ENCODE results near the gene IFT74. TPM values are rescaled to one million over a fixed set of nuclear protein-coding genes. Genes with fewer than 3 reads are reported as not detected.

IFT74 gene
- total RNA-seq, 1 experiment from 2014 or later: 17.8 TPM

GRCh38 chr9:27107241-27107640 is 151.0 kb downstream of the IFT74 start:
- intact Hi-C loops (cut with micrococcal nuclease; ENCODE audit: unreplicated experiment): no loop called here
- no peaks in the 10 kb centered on the region for H3K27me3 ChIP-seq (ENCODE audit: insufficient read depth, low read depth)
- TF ChIP-seq, protein P1, sequence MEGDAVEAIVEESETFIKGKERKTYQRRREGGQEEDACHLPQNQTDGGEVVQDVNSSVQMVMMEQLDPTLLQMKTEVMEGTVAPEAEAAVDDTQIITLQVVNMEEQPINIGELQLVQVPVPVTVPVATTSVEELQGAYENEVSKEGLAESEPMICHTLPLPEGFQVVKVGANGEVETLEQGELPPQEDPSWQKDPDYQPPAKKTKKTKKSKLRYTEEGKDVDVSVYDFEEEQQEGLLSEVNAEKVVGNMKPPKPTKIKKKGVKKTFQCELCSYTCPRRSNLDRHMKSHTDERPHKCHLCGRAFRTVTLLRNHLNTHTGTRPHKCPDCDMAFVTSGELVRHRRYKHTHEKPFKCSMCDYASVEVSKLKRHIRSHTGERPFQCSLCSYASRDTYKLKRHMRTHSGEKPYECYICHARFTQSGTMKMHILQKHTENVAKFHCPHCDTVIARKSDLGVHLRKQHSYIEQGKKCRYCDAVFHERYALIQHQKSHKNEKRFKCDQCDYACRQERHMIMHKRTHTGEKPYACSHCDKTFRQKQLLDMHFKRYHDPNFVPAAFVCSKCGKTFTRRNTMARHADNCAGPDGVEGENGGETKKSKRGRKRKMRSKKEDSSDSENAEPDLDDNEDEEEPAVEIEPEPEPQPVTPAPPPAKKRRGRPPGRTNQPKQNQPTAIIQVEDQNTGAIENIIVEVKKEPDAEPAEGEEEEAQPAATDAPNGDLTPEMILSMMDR (conservative IDR thresholded peaks at IDR 0.05): no peak
- no peak for TF ChIP-seq EZH2 (IDR thresholded peaks at IDR 0.05; ENCODE audit: low read depth)
- no peak overlapping the region for H3K27ac ChIP-seq
- CTCF ChIA-PET: interaction anchor here (0.6 kb wide), 1 partner anchor 143 kb away, joined by 4 read pairs; no protein-coding TSS in a partner anchor
- no peak overlapping the region for H2AFZ ChIP-seq
- H3K9me3 ChIP-seq (ENCODE audit: insufficient read depth, low read depth): no peaks in the 10 kb centered on the region
- no peaks in the 10 kb centered on the region for H3F3A ChIP-seq (ENCODE audit: insufficient read depth, low read depth)
- peaks cover 10% of the 10 kb centered on the region for H3K4me1 ChIP-seq (replicated peaks; ENCODE audit: insufficient read depth)
- H3K4me2 ChIP-seq: no peak overlapping the region
- H3K9me2 ChIP-seq (ENCODE audit: insufficient read depth): no peaks in the 10 kb centered on the region
- DNase-seq: no peak
- POLR2A ChIA-PET (ENCODE audit: unreplicated experiment): no interaction called here
- no peaks in the 10 kb centered on the region for H3K36me3 ChIP-seq (ENCODE audit: low read depth)
- no peak overlapping the region for H3K4me3 ChIP-seq
- no peaks in the 10 kb centered on the region for H4K20me1 ChIP-seq (ENCODE audit: insufficient read depth)
- no TSS peak for BruUV-seq (replicated peaks)
- H3K79me2 ChIP-seq (ENCODE audit: low read depth): no peaks in the 10 kb centered on the region

DNA sequence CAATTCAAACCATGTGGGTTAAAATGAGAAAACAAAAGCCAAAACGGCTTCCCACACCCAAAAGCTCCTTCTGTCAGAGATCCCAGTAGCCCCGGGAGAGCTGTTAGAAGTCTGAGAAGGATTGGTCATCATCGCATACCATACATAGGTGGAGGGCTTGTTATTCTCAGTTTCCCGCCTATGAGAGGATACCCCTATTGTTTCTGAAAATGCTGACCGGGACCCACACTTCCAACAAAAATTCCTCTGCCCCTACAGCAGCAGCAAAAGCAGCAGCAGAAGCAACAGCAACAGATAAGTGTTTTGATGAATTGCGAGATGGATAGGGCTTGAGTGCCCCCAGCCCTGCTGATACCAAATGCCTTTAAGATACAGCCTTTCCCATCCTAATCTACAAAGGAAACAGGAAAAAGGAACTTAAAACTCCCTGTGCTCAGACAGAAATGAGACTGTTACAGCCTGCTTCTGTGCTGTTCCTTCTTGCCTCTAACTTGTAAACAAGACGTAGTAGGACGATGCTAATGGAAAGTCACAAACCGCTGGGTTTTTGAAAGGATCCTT is 152.8 kb downstream of the IFT74 start, which contains the start of gene TEK:
TSS of gene TEK (plus strand) at position 245 of the 561 bp plus-strand sequence. CDS start 366 bp downstream, outside the sequence.
- CTCF ChIA-PET: no interaction called here
- no peak within 1 kb of the TSS for H3K4me2 ChIP-seq
- H3K36me3 ChIP-seq (ENCODE audit: low read depth): no peaks in the 10 kb centered on the region
- no peaks in the 10 kb centered on the region for H3K9me3 ChIP-seq (ENCODE audit: insufficient read depth, low read depth)
- no peaks in the 10 kb centered on the region for H3F3A ChIP-seq (ENCODE audit: insufficient read depth, low read depth)
- intact Hi-C loops (cut with micrococcal nuclease; ENCODE audit: unreplicated experiment): no loop called here
- no peaks in the 10 kb centered on the region for H3K9me2 ChIP-seq (ENCODE audit: insufficient read depth)
- no peaks in the 10 kb centered on the region for H3K27me3 ChIP-seq (ENCODE audit: insufficient read depth, low read depth)
- H3K79me2 ChIP-seq (ENCODE audit: low read depth): no peaks in the 10 kb centered on the region
- no peak for DNase-seq
- no peak within 1 kb of the TSS for H3K27ac ChIP-seq
- no peak within 1 kb of the TSS for H2AFZ ChIP-seq
- no TSS peak for BruUV-seq (replicated peaks)
- no peak within 1 kb of the TSS for H3K4me3 ChIP-seq
- POLR2A ChIA-PET (ENCODE audit: unreplicated experiment): no interaction called here
- TF ChIP-seq EZH2 (IDR thresholded peaks at IDR 0.05; ENCODE audit: low read depth): no peak
- TF ChIP-seq, protein P1 (conservative IDR thresholded peaks at IDR 0.05): no peak
- no peaks in the 10 kb centered on the region for H4K20me1 ChIP-seq (ENCODE audit: insufficient read depth)
- peaks cover 10% of the 10 kb centered on the region for H3K4me1 ChIP-seq (replicated peaks; ENCODE audit: insufficient read depth)

- Histone ChIP-seq H3K4me3 (no peak overlapping the region), H3K9me3 (ENCODE audit: insufficient read depth, low read depth) (no peaks in the 10 kb centered on the region), H3K27ac (no peak overlapping the region), H3K9me2 (ENCODE audit: insufficient read depth) (no peaks in the 10 kb centered on the region), H4K20me1 (ENCODE audit: insufficient read depth) (no peaks in the 10 kb centered on the region), H3K27me3 (ENCODE audit: insufficient read depth, low read depth) (no peaks in the 10 kb centered on the region), H3K4me1 (replicated peaks; ENCODE audit: insufficient read depth) (peaks cover 10% of the 10 kb centered on the region), H3K36me3 (ENCODE audit: low read depth) (no peaks in the 10 kb centered on the region), H3F3A (ENCODE audit: insufficient read depth, low read depth) (no peaks in the 10 kb centered on the region), H3K4me2 (no peak overlapping the region), H2AFZ (no peak overlapping the region), H3K79me2 (ENCODE audit: low read depth) (no peaks in the 10 kb centered on the region)
- no peak for TF ChIP-seq EZH2 (IDR thresholded peaks at IDR 0.05; ENCODE audit: low read depth)
- TF ChIP-seq, protein P1 (conservative IDR thresholded peaks at IDR 0.05): no peak
- CTCF ChIA-PET: no interaction called here
- BruUV-seq (replicated peaks): no TSS peak
- no peak for DNase-seq
- POLR2A ChIA-PET (ENCODE audit: unreplicated experiment): no interaction called here
- intact Hi-C loops (cut with micrococcal nuclease; ENCODE audit: unreplicated experiment): no loop called here
These were observed 153.4 kb downstream of the IFT74 start for GRCh38 chr9:27109621-27110020.

Data from PC-9 (cell line).